ENCODE data around the gene MARCHF9.

DNA sequence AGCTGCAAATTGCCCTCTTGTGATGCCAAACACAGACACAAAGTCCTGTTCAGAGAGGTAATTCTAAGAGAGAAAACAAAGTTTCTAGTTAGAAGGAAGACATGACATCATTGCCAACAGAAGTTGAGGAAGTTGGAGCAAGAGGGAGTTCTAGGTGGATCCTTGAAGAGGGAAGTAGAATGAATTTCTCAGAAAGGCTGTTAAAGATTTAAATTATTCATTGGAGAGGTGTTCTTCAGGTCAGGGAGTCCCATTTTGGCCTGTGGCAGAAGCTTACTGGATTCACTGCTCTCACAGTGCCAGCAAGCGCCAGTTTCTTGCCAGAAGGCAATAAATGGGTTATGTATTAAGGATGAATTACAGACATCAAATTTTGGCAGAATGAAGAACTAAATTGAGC is 43.0 kb downstream of the MARCHF9 start:
- no peak for TF ChIP-seq GATA2 (IDR thresholded peaks at IDR 0.05; ENCODE audit: low read depth, low read length)
- TF ChIP-seq GATA3 (IDR thresholded peaks at IDR 0.05; ENCODE audit: low read depth, low read length) = no peak
